Epithelial cell of prostate (primary cell): ENCODE results near the gene ANO10.

ENCODE experiments used
- DNase-seq: peaks from one replicate; pipeline ENCODE4 v3.0.0-alpha.2; 2011; ENCODE audit warnings: low read depth, low spot score
- H3K27ac ChIP-seq: fragments of 450-650 bp; 2 replicates; pipeline ENCODE4 v1.5.1; 2017; ENCODE audit warnings: mild to moderate bottlenecking

Gene ANO10

GRCh38 chr3:43335799-43336198 is 286.0 kb downstream of the ANO10 start:
- no peak overlapping the region for H3K27ac ChIP-seq
- no peak for DNase-seq

- DNase-seq, result no peak
- no peak overlapping the region for H3K27ac ChIP-seq
Observed at GRCh38 chr3:43334976-43335375, 286.8 kb downstream of the ANO10 start.

- H3K27ac ChIP-seq, result no peak overlapping the region
- no peak for DNase-seq
Observed at GRCh38 chr3:43331381-43331780, 290.4 kb downstream of the ANO10 start.

- DNase-seq, result no peak
- H3K27ac ChIP-seq, result no peak overlapping the region
Observed at GRCh38 chr3:43330981-43331380, 290.8 kb downstream of the ANO10 start.

GRCh38 chr3:43328653-43329052 is 293.2 kb downstream of the ANO10 start:
- H3K27ac ChIP-seq, result no peak overlapping the region

GRCh38 chr3:43327582-43327979 is 294.2 kb downstream of the ANO10 start:
- H3K27ac ChIP-seq, result no peak overlapping the region
- no peak for DNase-seq

More at GRCh38 chr3:43328653-43329052, 293.2 kb downstream of the ANO10 start:
- no peak for DNase-seq

- H3K27ac ChIP-seq, result no peak overlapping the region
- no peak for DNase-seq
Observed at GRCh38 chr3:43326891-43327581, 294.8 kb downstream of the ANO10 start.

- no peak for DNase-seq
- no peak overlapping the region for H3K27ac ChIP-seq
Observed at GRCh38 chr3:43323541-43323940, 298.3 kb downstream of the ANO10 start.

GRCh38 chr3:43320288-43320687 is 301.5 kb downstream of the ANO10 start:
- DNase-seq, result no peak
- no peak overlapping the region for H3K27ac ChIP-seq

- no peak for DNase-seq
- no peak overlapping the region for H3K27ac ChIP-seq
Observed at GRCh38 chr3:43319794-43320193, 302.0 kb downstream of the ANO10 start.

GRCh38 chr3:43319376-43319775 is 302.4 kb downstream of the ANO10 start:
- H3K27ac ChIP-seq, result no peak overlapping the region
- no peak for DNase-seq

GRCh38 chr3:43317461-43318316 is 304.1 kb downstream of the ANO10 start:
- no peak for DNase-seq
- H3K27ac ChIP-seq, result peak overlapping the region; percentile 16

GRCh38 chr3:43316783-43317460 is 304.9 kb downstream of the ANO10 start:
- H3K27ac ChIP-seq, result peak overlapping the region; percentile 16

More at GRCh38 chr3:43316783-43317460, 304.9 kb downstream of the ANO10 start:
- no peak for DNase-seq
